ENCODE data around the gene GRIK5. TPM values are rescaled to one million over a fixed set of nuclear protein-coding genes. Genes with fewer than 3 reads are reported as not detected.

Gene GRIK5
- total and polyA plus RNA-seq, 2 donors from 2014 or later, result 8.9 to 16.2 TPM

GRCh38 chr19:42096255-42096837 lies 26.3 kb upstream of the GRIK5 start:
- no peak for DNase-seq
- Histone ChIP-seq H3K4me3 (ENCODE audit: low read length in 3 of 3) (no peak overlapping the region), H3K36me3 (ENCODE audit: control insufficient read depth in 2 of 3, insufficient read depth in 3 of 3, low read length in 3 of 3) (no peaks in the 10 kb centered on the region), H3K4me1 (ENCODE audit: control insufficient read depth in 2 of 3, insufficient read depth in 2 of 3, low read depth in 1 of 3, low read length in 3 of 3) (no peaks in the 10 kb centered on the region), H3K9ac (ENCODE audit: low read length in 3 of 3) (no peak overlapping the region), H3K27ac (ENCODE audit: low read depth in 2 of 2, low read length in 2 of 2) (no peak overlapping the region), H3K27me3 (ENCODE audit: control insufficient read depth, insufficient read depth, low read length) (no peaks in the 10 kb centered on the region), H3K9me3 (ENCODE audit: control insufficient read depth in 2 of 3, insufficient read depth in 1 of 3, low read length in 3 of 3) (no peaks in the 10 kb centered on the region)
- TF ChIP-seq CTCF (IDR thresholded peaks at IDR 0.05; ENCODE audit: borderline replicate concordance, extremely low read depth, insufficient read depth), result no peak
- intact Hi-C loops (cut with DNase I), result no loop called here
- FAIRE-seq, result no peak

GRCh38 chr19:42095814-42096230 lies 25.8 kb upstream of the GRIK5 start:
- no peak for FAIRE-seq

GRCh38 chr19:42095142-42095813 lies 25.3 kb upstream of the GRIK5 start:
- Histone ChIP-seq H3K4me3 (ENCODE audit: low read length in 3 of 3) (no peak overlapping the region), H3K27me3 (ENCODE audit: control insufficient read depth, insufficient read depth, low read length) (no peaks in the 10 kb centered on the region), H3K4me1 (ENCODE audit: control insufficient read depth in 2 of 3, insufficient read depth in 2 of 3, low read depth in 1 of 3, low read length in 3 of 3) (no peaks in the 10 kb centered on the region), H3K27ac (ENCODE audit: low read depth in 2 of 2, low read length in 2 of 2) (no peak overlapping the region), H3K9me3 (ENCODE audit: control insufficient read depth in 2 of 3, insufficient read depth in 1 of 3, low read length in 3 of 3) (no peaks in the 10 kb centered on the region), H3K9ac (ENCODE audit: low read length in 3 of 3) (no peak overlapping the region), H3K36me3 (ENCODE audit: control insufficient read depth in 2 of 3, insufficient read depth in 3 of 3, low read length in 3 of 3) (no peaks in the 10 kb centered on the region)
- intact Hi-C loops (cut with DNase I), result no loop called here
- DNase-seq, result no peak
- FAIRE-seq, result no peak
- TF ChIP-seq CTCF (IDR thresholded peaks at IDR 0.05; ENCODE audit: borderline replicate concordance, extremely low read depth, insufficient read depth), result no peak

More at GRCh38 chr19:42095814-42096230, 25.8 kb upstream of the GRIK5 start:
- peak in 4 of 5 donors; percentile 21 to 73 (median 39) for DNase-seq
- no peak overlapping the region for H3K4me3 ChIP-seq (ENCODE audit: low read length in 3 of 3)
- no peak overlapping the region for H3K27ac ChIP-seq (ENCODE audit: low read depth in 2 of 2, low read length in 2 of 2)
- no peaks in the 10 kb centered on the region for H3K9me3 ChIP-seq (ENCODE audit: control insufficient read depth in 2 of 3, insufficient read depth in 1 of 3, low read length in 3 of 3)
- intact Hi-C loops (cut with DNase I), result no loop called here
- TF ChIP-seq CTCF (IDR thresholded peaks at IDR 0.05; ENCODE audit: borderline replicate concordance, extremely low read depth, insufficient read depth), result no peak
- no peaks in the 10 kb centered on the region for H3K4me1 ChIP-seq (ENCODE audit: control insufficient read depth in 2 of 3, insufficient read depth in 2 of 3, low read depth in 1 of 3, low read length in 3 of 3)
- H3K9ac ChIP-seq (ENCODE audit: low read length in 3 of 3), result no peak overlapping the region
- H3K27me3 ChIP-seq (ENCODE audit: control insufficient read depth, insufficient read depth, low read length), result no peaks in the 10 kb centered on the region
- no peaks in the 10 kb centered on the region for H3K36me3 ChIP-seq (ENCODE audit: control insufficient read depth in 2 of 3, insufficient read depth in 3 of 3, low read length in 3 of 3)

Measured in kidney (tissue), 14 donors.